Psoas muscle (tissue), 8 donors: ENCODE data around the gene PXK. TPM values are rescaled to one million over a fixed set of nuclear protein-coding genes. Genes with fewer than 3 reads are reported as not detected.

ENCODE experiments used
- ATAC-seq, 4 donors: fragments of 200-7000 bp; cut with Tn5 transposase; one replicate each; pipeline ENCODE4 v1.9.1; 2020; ENCODE audit warnings: moderate library complexity in 3 of 4, mild to moderate bottlenecking in 2 of 4
- DNase-seq, 2 donors: peaks; one replicate each; pipeline ENCODE4 v3.0.0-alpha.2; 2020
- H3K27ac ChIP-seq: fragments of 200-600 bp; one replicate; pipeline ENCODE4 v1.8.0; 2022
- H3K27me3 ChIP-seq, 3 donors: fragments of 200-600 bp in 1 of 3; one replicate each; pipeline versions ENCODE4 v1.6.1 to v1.8.0; 2013 to 2022; ENCODE audit warnings: low read length in 2 of 3, mild to moderate bottlenecking in 2 of 3, moderate library complexity in 1 of 3; ENCODE audit not compliant: insufficient read depth in 3 of 3
- H3K36me3 ChIP-seq, 2 donors: fragments of 200-600 bp in 1 of 2; one replicate each; pipeline versions ENCODE4 v1.6.1 to v1.8.0; 2013 to 2022; ENCODE audit warnings: low read depth in 1 of 2, mild to moderate bottlenecking in 1 of 2, moderate library complexity in 1 of 2; ENCODE audit not compliant: insufficient read depth in 1 of 2
- H3K4me1 ChIP-seq: fragments of 200-600 bp; one replicate; pipeline ENCODE4 v1.8.0; 2022
- H3K4me3 ChIP-seq: fragments of 200-600 bp; one replicate; pipeline ENCODE4 v1.8.0; 2022; ENCODE audit warnings: mild to moderate bottlenecking
- H3K9me3 ChIP-seq: fragments of 200-600 bp; one replicate; pipeline ENCODE4 v1.8.0; 2022
- WGBS, 3 donors: extraction: QIAGEN DNeasy Blood & Tissue Kit; methylation state at CpG; one replicate each; pipeline versions ENCODE4 v1.1.6 to v1.1.7; 2013; 5-methylcytosine and 5-hydroxymethylcytosine counted together
- intact Hi-C, 2 donors: fragments of 100-400 bp; cut with DNase I; formaldehyde crosslinking; loops; one replicate each; pipeline versions ENCODE4 v1.11.0 to v1.14.2; 2022
- polyA plus RNA-seq, 3 donors: library from polyadenylated mRNA; stranded (reverse); fragments of 200-250 nt; gene quantifications; one replicate each; pipeline ENCODE4 v1.2.3, GENCODE V29; 2013
- total RNA-seq, 4 donors: library from RNA; stranded (reverse); fragmentation: NEBNext Ultra II Directional in 2 of 4; extraction: Animal tissue kit (Norgen Biotek cat#: 25700) in 2 of 4; gene quantifications; one replicate each; pipeline versions ENCODE4 v1.2.1 to v1.2.4, GENCODE V29; 2021 to 2023
- TF ChIP-seq, protein P1 (sequence below): fragments of 200-600 bp; IDR thresholded peaks from one replicate; pipeline ENCODE4 v1.8.0; 2022; ENCODE audit warnings: antibody characterized with exemption
- donor health status: healthy with polysubstance abuse.
- donor health status: DM: no; HTN: no; CAD: no; lungs with moderate emphysema.
- donor health status: Bipolar disorder and iron deficiency.
- donor health status: healthy.
- donor health status: DM: yes; HTN: yes; CAD: no.
- donor health status: DM: no; HTN: no; CAD: no.
- donor health status: DM: no; HTN: no; CAD: no.
- donor health status: DM: yes; HTN: yes; CAD: no.

The PXK gene
- total and polyA plus RNA-seq, 7 donors, result 3.4 to 17.5 (median 15.5) TPM

DNA sequence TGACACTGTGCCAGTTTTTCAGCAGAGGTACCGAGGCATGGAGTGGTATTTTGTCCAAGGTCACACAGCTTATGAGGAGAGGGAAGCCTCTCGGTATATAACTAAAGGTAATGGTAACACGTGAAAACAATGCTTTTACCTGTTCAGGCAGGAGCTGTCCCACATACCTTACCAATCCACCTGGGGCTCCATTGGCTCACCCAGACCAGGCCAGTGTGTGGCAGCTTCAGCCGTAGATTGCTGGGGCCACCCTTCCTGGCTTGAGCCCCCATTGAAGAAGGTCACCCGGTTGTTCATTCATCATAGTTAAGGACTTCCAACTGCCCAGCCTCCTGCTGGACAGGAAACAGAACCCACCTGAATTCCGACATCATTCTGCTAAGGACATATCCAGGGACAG, 35.8 kb upstream of the PXK start:
- WGBS, 3 donors, result 69 to 72% (median 72%) methylated on average over 6 of the region's 6 CpGs
- TF ChIP-seq, protein P1, sequence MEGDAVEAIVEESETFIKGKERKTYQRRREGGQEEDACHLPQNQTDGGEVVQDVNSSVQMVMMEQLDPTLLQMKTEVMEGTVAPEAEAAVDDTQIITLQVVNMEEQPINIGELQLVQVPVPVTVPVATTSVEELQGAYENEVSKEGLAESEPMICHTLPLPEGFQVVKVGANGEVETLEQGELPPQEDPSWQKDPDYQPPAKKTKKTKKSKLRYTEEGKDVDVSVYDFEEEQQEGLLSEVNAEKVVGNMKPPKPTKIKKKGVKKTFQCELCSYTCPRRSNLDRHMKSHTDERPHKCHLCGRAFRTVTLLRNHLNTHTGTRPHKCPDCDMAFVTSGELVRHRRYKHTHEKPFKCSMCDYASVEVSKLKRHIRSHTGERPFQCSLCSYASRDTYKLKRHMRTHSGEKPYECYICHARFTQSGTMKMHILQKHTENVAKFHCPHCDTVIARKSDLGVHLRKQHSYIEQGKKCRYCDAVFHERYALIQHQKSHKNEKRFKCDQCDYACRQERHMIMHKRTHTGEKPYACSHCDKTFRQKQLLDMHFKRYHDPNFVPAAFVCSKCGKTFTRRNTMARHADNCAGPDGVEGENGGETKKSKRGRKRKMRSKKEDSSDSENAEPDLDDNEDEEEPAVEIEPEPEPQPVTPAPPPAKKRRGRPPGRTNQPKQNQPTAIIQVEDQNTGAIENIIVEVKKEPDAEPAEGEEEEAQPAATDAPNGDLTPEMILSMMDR, result no peak
- Histone ChIP-seq H3K4me1 (no peaks in the 10 kb centered on the region), H3K9me3 (no peaks in the 10 kb centered on the region), H3K27ac (no peak overlapping the region), H3K4me3 (no peak overlapping the region), H3K27me3 (peaks cover 0 to 1% (median 0%) of the 10 kb centered on the region in 3 donors), H3K36me3 (no peaks in the 10 kb centered on the region)
- ATAC-seq (peak in 1 of 4 donors; percentile 36), DNase-seq (no peak)
- intact Hi-C loops, result loop anchor here in 1 of 2 donors (10.0 kb wide), 1 partner anchor 282 kb away; no protein-coding TSS in a partner anchor

DNA sequence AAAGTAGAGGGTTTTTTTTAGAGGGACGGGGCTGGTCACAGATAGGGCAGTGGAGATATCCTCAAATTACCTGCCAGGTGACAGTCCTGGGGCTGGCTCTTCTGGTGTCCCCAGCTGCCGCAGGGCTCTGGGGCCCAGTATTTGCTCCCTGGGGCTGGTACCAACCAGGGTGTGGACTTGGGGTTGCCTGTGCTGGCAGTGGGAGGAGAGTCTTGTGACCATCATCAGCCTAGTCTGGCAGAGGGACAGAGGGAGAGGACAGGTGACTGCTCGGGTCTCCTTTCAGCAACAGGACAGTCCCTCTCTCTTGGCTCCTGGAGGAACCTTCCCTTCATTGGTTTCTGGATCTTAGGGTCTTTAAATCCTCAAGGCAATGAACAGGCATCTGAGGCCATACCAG, 34.5 kb upstream of the PXK start:
- no peak for DNase-seq
- Histone ChIP-seq H3K27me3 (peaks cover 0 to 1% (median 0%) of the 10 kb centered on the region in 3 donors), H3K4me1 (no peaks in the 10 kb centered on the region), H3K9me3 (no peaks in the 10 kb centered on the region), H3K27ac (no peak overlapping the region), H3K36me3 (no peaks in the 10 kb centered on the region), H3K4me3 (no peak overlapping the region)
- WGBS, 3 donors, result 32 to 63% (median 38%) methylated on average over 3 of the region's 3 CpGs
- peak in 3 of 4 donors; percentile 47 to 63 (median 60) for ATAC-seq
- TF ChIP-seq, protein P1, result no peak
- intact Hi-C loops, result loop anchor here (2.0 to 10.0 kb wide), 2 partner anchors 61 to 283 kb away; partner anchors contain the start of gene ABHD6 (in 1 of the 2)

DNA sequence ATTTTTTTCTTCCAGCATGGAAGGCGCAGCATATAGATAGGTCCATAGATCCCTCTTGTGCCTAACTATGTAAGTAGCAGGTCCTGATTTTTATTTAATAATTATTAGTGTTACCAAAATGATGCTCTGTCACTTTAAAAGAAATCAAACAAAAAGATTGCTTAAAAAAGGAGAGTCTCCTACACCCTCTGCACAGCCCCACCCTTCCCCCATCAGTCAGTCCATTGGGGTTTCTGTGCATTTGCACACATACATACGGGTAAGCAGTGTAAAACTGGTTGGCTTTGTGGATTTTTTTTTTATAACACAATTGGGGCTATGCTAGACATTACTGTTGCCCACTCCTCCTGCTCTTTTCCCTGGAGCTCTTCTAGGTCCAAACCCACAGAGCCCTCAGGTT, 33.6 kb upstream of the PXK start:
- intact Hi-C loops, result loop anchor here (2.0 to 10.0 kb wide), 2 partner anchors 62 to 284 kb away; partner anchors contain the start of gene ABHD6 (in 1 of the 2)

DNA sequence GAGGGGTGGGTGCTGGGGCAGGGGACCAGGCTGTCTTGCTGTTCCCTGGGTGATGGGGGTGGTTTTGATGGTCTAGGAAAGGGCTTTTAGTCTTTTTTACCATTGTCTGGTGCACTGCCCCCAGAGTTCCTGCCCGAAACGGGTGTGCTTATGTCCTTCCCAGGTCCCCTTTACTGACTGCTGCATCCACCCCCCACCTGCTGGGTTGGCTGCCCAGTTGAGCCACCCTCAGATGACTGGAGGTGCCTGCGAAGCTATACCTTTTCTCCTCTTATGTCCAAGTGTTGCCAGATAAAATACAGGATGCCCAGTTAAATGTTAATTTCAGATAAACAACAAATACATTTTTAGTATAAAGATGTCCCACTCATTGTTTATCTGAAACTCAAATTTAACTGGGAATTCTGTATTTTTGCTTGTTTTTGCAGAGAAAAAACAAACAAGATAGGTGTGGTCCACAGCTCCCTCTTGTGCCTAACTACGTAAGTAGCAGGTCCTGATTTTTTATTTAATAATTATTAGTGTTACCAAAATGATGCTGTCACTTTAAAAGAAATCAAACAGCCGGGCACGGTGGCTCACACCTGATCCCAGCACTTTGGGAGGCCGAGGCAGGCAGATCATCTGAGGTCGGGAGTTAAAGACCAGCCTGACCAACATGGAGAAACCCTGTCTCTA, 32.7 kb upstream of the PXK start:
- ATAC-seq (peak in 1 of 4 donors; percentile 64), DNase-seq (no peak)
- intact Hi-C loops, result loop anchor here (2.0 to 10.0 kb wide), 6 partner anchors 63 to 285 kb away; partner anchors contain the start of gene ABHD6 (in 2 of the 2)
- WGBS, 3 donors, result 14 to 17% (median 15%) methylated on average over 8 of the region's 8 CpGs
- peaks cover 0 to 1% (median 0%) of the 10 kb centered on the region in 3 donors for H3K27me3 ChIP-seq
- no peaks in the 10 kb centered on the region for H3K9me3 ChIP-seq
- H3K4me3 ChIP-seq, result no peak overlapping the region
- no peaks in the 10 kb centered on the region for H3K36me3 ChIP-seq
- no peaks in the 10 kb centered on the region for H3K4me1 ChIP-seq
- TF ChIP-seq, protein P1, result peak; percentile 48
- no peak overlapping the region for H3K27ac ChIP-seq

More for the DNA sequence above, 33.6 kb upstream of the PXK start:
- Histone ChIP-seq H3K36me3 (no peaks in the 10 kb centered on the region), H3K4me3 (no peak overlapping the region), H3K27ac (no peak overlapping the region), H3K4me1 (no peaks in the 10 kb centered on the region), H3K27me3 (peaks cover 0 to 1% (median 0%) of the 10 kb centered on the region in 3 donors), H3K9me3 (no peaks in the 10 kb centered on the region)
- TF ChIP-seq, protein P1, result no peak
- WGBS, 3 donors, result 64 to 67% (median 67%) methylated on average over 2 of the region's 2 CpGs
- DNase-seq (no peak), ATAC-seq (no peak)
